B cell (primary cell): ENCODE results near the gene SCMH1. TPM values are rescaled to one million over a fixed set of nuclear protein-coding genes. Genes with fewer than 3 reads are reported as not detected.

Experiments
- ATAC-seq: fragments of 200-7000 bp; cut with Tn5 transposase; one replicate; pipeline ENCODE4 v1.10.0; 2021; ENCODE audit warnings: low read depth, mild to moderate bottlenecking, moderate number of reproducible peaks, moderate library complexity
- CTCF ChIA-PET: fragments of 350-600 bp; sonication (Branson Sonifier 250); formaldehyde crosslinking; loops from one replicate; lab custom pipeline; 2021; ENCODE audit warnings: antibody characterized with exemption, inconsistent platforms; lab: Charles Lee
- POLR2A ChIA-PET: fragments of 350-600 bp; sonication (Branson Sonifier 250); formaldehyde crosslinking; loops from one replicate; lab custom pipeline; 2021; ENCODE audit warnings: antibody characterized with exemption; lab: Charles Lee
- DNase-seq: peaks from one replicate; pipeline ENCODE4 v3.0.0; 2013
- H2AFZ ChIP-seq: 2 replicates; pipeline ENCODE4 v1.6.1; 2012; ENCODE audit warnings: mild to moderate bottlenecking, low read depth, low read length; ENCODE audit not compliant: insufficient read depth, poor library complexity, severe bottlenecking
- H3K27ac ChIP-seq, 2 donors: 1 replicate in 1 of 2; 2 replicates in 1 of 2; pipeline ENCODE4 v1.5.1; 2012 to 2013; ENCODE audit warnings: low read length in 2 of 2, mild to moderate bottlenecking in 2 of 2, moderate library complexity in 1 of 2
- H3K27me3 ChIP-seq, 4 experiments: fragments of 200-600 bp in 1 of 4; sonication (generic) in 1 of 4; replicated peaks in 1 of 4; 1 replicate in 2 of 4; 2 replicates in 2 of 4; pipeline versions ENCODE4 v1.6.1 to v1.7.0; 2013 to 2016; ENCODE audit warnings: low read length in 3 of 4, mild to moderate bottlenecking in 2 of 4, mixed read lengths in 1 of 4, moderate library complexity in 1 of 4; ENCODE audit not compliant: insufficient read depth in 4 of 4, control insufficient read depth in 3 of 4; ENCODE audit errors: control extremely low read depth in 1 of 4
- H3K36me3 ChIP-seq, 2 experiments: replicated peaks in 1 of 2; 1 replicate in 1 of 2; 2 replicates in 1 of 2; pipeline versions ENCODE4 v1.6.1 to v1.7.1; 2013; ENCODE audit warnings: low read length in 1 of 2; ENCODE audit not compliant: insufficient read depth in 2 of 2, control insufficient read depth in 1 of 2; ENCODE audit errors: control extremely low read depth in 1 of 2, extremely low read depth in 1 of 2
- H3K4me1 ChIP-seq, 2 donors: fragments of 200-600 bp in 1 of 2; sonication (generic) in 1 of 2; 1 replicate in 1 of 2; 2 replicates in 1 of 2; pipeline versions ENCODE4 v1.5.1 to v1.6.1; 2013 to 2017; ENCODE audit warnings: low read length in 2 of 2; ENCODE audit not compliant: control insufficient read depth in 2 of 2, insufficient read depth in 2 of 2
- H3K4me2 ChIP-seq: replicated peaks from 2 replicates; pipeline ENCODE3; 2012; ENCODE audit warnings: mild to moderate bottlenecking, low read depth, low read length; ENCODE audit not compliant: poor library complexity, severe bottlenecking
- H3K4me3 ChIP-seq, 5 experiments: fragments of 200-600 bp in 1 of 5; sonication (generic) in 1 of 5; 1 replicate in 3 of 5; 2 replicates in 2 of 5; pipeline versions ENCODE4 v1.5.1 to v1.7.0; 2011 to 2016; ENCODE audit warnings: low read length in 4 of 5, mild to moderate bottlenecking in 4 of 5, low read depth in 2 of 5, control low read depth in 1 of 5, moderate library complexity in 1 of 5; ENCODE audit not compliant: insufficient read depth in 1 of 5; ENCODE audit errors: control extremely low read depth in 1 of 5, extremely low read depth in 1 of 5
- H3K79me2 ChIP-seq: fragments of 200-600 bp; sonication (generic); one replicate; pipeline ENCODE4 v1.6.0; 2016; ENCODE audit warnings: low read length; ENCODE audit not compliant: control insufficient read depth, insufficient read depth
- H3K9ac ChIP-seq: fragments of 200-600 bp; sonication (generic); 2 replicates; pipeline ENCODE4 v1.6.1; 2017; ENCODE audit warnings: mild to moderate bottlenecking, low read length, moderate library complexity
- H3K9me3 ChIP-seq, 3 donors: one replicate each; pipeline versions ENCODE4 v1.6.1 to v1.7.1; 2013; ENCODE audit warnings: low read length in 2 of 3; ENCODE audit not compliant: control insufficient read depth in 2 of 3, insufficient read depth in 1 of 3; ENCODE audit errors: control extremely low read depth in 1 of 3
- H4K20me1 ChIP-seq: 2 replicates; pipeline ENCODE4 v1.6.0; 2012; ENCODE audit warnings: mild to moderate bottlenecking, low read length; ENCODE audit not compliant: insufficient read depth, control insufficient read depth, poor library complexity, severe bottlenecking
- H3K27ac Mint-ChIP-seq: one replicate; pipeline ENCODE4 v1.8.0; 2021; ENCODE audit warnings: mixed read lengths
- H3K27me3 Mint-ChIP-seq: one replicate; pipeline ENCODE4 v1.8.0; 2021; ENCODE audit warnings: mixed read lengths
- H3K4me1 Mint-ChIP-seq: one replicate; pipeline ENCODE4 v1.8.0; 2021; ENCODE audit warnings: mixed read lengths
- H3K4me3 Mint-ChIP-seq: one replicate; pipeline ENCODE4 v1.8.0; 2021; ENCODE audit warnings: mixed read lengths
- H3K9me3 Mint-ChIP-seq: one replicate; pipeline ENCODE4 v1.8.0; 2022; ENCODE audit warnings: mixed read lengths; ENCODE audit not compliant: insufficient read depth
- EZH2 ChIP-seq: IDR thresholded peaks from 2 replicates; pipeline ENCODE4 v1.6.1; 2012; ENCODE audit warnings: borderline replicate concordance, low read depth, mild to moderate bottlenecking, moderate library complexity, low read length; ENCODE audit not compliant: insufficient read depth, poor library complexity, severe bottlenecking
- WGBS: methylation state at CpG from one replicate; pipeline ENCODE4 v1.1.5; 2013; ENCODE audit warnings: missing lambda C conversion rate; ENCODE audit not compliant: insufficient coverage; 5-methylcytosine and 5-hydroxymethylcytosine counted together
- intact Hi-C: fragments of 100-400 bp; cut with micrococcal nuclease; formaldehyde crosslinking; loops from one replicate; pipeline ENCODE4 v1.10.0; 2022
- polyA plus RNA-seq: library from polyadenylated mRNA; depleted of rRNA; stranded (reverse); fragments of >200 nt; gene quantifications from 2 replicates; pipeline ENCODE4 v1.2.3, GENCODE V29; 2012
- total RNA-seq, 2 donors: library from RNA; stranded (reverse); fragments of 120-200 nt in 1 of 2; gene quantifications; 1 replicate in 1 of 2; 2 replicates in 1 of 2; pipeline versions ENCODE4 v1.2.3 to v1.2.4, GENCODE V29; 2013 to 2022
- TF ChIP-seq, protein P1 (sequence below): fragments of 200-600 bp; IDR thresholded peaks from one replicate; pipeline ENCODE4 v1.8.0; 2022; ENCODE audit warnings: antibody characterized with exemption, mild to moderate bottlenecking

Gene SCMH1
- total and polyA plus RNA-seq, 2 donors (not counting 1 experiment from before 2014, with no cell fraction given), result 29.4 to 33.3 TPM

DNA sequence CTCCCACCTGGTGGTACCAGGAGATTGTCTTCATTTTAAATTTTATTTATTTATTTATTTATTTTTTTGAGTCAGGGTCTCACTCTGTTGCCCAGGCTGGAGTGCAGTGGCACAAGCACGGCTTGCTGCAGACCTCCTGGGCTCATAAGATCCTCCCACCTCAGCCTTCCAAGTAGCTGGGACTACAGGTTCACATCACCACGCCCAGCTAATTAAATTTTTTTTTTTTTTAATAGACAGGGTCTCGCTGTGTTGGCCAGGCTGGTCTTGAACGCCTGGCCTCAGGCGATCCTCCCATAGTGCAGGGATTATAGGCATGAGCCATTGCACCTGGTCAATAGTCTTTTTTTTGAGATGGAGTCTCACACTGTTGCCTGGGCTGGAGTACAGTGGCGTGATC lies 229.1 kb downstream of the SCMH1 start:
- Histone ChIP-seq H3K4me1 (peaks cover 6 to 15% of the 10 kb centered on the region in 2 donors), H3K27ac (no peak overlapping the region), H3K27me3 (no peaks in the 10 kb centered on the region), H3K36me3 (peaks cover 2 to 49% of the 10 kb centered on the region in 2 experiments), H3K9ac (no peak overlapping the region), H3K4me3 (no peak overlapping the region), H2AFZ (no peak overlapping the region), H3K79me2 (no peaks in the 10 kb centered on the region), H3K9me3 (peaks cover 0 to 4% (median 0%) of the 10 kb centered on the region in 3 donors), H4K20me1 (no peaks in the 10 kb centered on the region), H3K4me2 (no peak overlapping the region)
- ChIA-PET CTCF (no interaction called here), POLR2A (no interaction called here)
- H3K27me3 Mint-ChIP-seq, result no peaks in the 10 kb centered on the region
- H3K4me1 Mint-ChIP-seq, result peaks cover 24% of the 10 kb centered on the region
- ATAC-seq (no peak), DNase-seq (no peak)
- intact Hi-C loops, result no loop called here
- no peak overlapping the region for H3K27ac Mint-ChIP-seq
- H3K9me3 Mint-ChIP-seq, result no peaks in the 10 kb centered on the region
- TF ChIP-seq EZH2, result no peak
- TF ChIP-seq, protein P1, sequence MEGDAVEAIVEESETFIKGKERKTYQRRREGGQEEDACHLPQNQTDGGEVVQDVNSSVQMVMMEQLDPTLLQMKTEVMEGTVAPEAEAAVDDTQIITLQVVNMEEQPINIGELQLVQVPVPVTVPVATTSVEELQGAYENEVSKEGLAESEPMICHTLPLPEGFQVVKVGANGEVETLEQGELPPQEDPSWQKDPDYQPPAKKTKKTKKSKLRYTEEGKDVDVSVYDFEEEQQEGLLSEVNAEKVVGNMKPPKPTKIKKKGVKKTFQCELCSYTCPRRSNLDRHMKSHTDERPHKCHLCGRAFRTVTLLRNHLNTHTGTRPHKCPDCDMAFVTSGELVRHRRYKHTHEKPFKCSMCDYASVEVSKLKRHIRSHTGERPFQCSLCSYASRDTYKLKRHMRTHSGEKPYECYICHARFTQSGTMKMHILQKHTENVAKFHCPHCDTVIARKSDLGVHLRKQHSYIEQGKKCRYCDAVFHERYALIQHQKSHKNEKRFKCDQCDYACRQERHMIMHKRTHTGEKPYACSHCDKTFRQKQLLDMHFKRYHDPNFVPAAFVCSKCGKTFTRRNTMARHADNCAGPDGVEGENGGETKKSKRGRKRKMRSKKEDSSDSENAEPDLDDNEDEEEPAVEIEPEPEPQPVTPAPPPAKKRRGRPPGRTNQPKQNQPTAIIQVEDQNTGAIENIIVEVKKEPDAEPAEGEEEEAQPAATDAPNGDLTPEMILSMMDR, result no peak
- no peak overlapping the region for H3K4me3 Mint-ChIP-seq
- 100% methylated on average over 2 of the region's 6 CpGs for WGBS

DNA sequence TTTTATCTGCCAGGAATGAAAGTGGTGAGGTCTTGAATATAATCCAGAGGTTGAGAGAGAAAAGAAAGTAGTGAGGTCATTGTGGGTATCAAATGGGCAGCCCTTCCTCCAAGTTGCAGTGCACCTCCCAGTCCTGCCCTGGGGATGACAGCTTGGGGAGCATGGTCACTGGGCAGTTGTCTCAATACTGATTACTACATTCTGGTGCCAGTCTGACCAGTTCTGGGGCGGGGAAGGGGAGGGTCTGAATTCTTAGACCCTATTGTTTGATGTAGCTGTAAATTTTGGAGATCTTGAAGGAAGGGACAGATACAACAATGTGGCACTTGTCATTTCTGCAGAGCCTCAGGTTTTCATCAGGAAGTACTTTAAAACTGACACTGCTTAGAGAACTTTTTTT lies 231.8 kb downstream of the SCMH1 start:
- H3K27me3 ChIP-seq, result no peaks in the 10 kb centered on the region
- no peak overlapping the region for H3K27ac ChIP-seq
- Mint-ChIP-seq H3K27ac (no peak overlapping the region), H3K9me3 (no peaks in the 10 kb centered on the region), H3K27me3 (no peaks in the 10 kb centered on the region), H3K4me3 (no peak overlapping the region), H3K4me1 (peaks cover 13% of the 10 kb centered on the region)
- ChIA-PET CTCF (no interaction called here), POLR2A (no interaction called here)
- H3K9ac ChIP-seq, result no peak overlapping the region
- no peak for DNase-seq
- peaks cover 6 to 8% of the 10 kb centered on the region in 2 donors for H3K4me1 ChIP-seq
- intact Hi-C loops, result no loop called here
- WGBS, result 100% methylated on average over 1 of the region's 1 CpG
- no peak overlapping the region for H2AFZ ChIP-seq
- no peak overlapping the region for H3K4me3 ChIP-seq
- no peak overlapping the region for H3K4me2 ChIP-seq
- ATAC-seq, result no peak
- H3K9me3 ChIP-seq, result no peaks in the 10 kb centered on the region
- TF ChIP-seq, protein P1, result no peak
- TF ChIP-seq EZH2, result no peak
- no peaks in the 10 kb centered on the region for H3K79me2 ChIP-seq
- H3K36me3 ChIP-seq, result peaks cover 2 to 64% of the 10 kb centered on the region in 2 experiments
- H4K20me1 ChIP-seq, result no peaks in the 10 kb centered on the region
